Left lobe of liver (tissue), 2 donors: ENCODE results near the gene FGF19. TPM values are rescaled to one million over a fixed set of nuclear protein-coding genes. Genes with fewer than 3 reads are reported as not detected.

Source experiments
- ATAC-seq: fragments of 200-7000 bp; cut with Tn5 transposase; one replicate; pipeline ENCODE4 v1.9.1; 2020; ENCODE audit warnings: mild to moderate bottlenecking, moderate library complexity
- DNase-seq: peaks from one replicate; pipeline ENCODE4 v3.0.0-alpha.2; 2020; ENCODE audit warnings: low spot score
- total RNA-seq: library from RNA; stranded (reverse); gene quantifications from one replicate; pipeline ENCODE4 v1.2.1, GENCODE V29; 2021
- donor health status: DM: no; HTN: no; CAD: no; lungs with moderate emphysema.
- donor health status: DM: no; HTN: yes; CAD: no.

FGF19 gene
- total RNA-seq, 1 donor from 2014 or later = 0.15 TPM

- no peak for ATAC-seq
Observed at GRCh38 chr11:69674267-69674885, 29.4 kb downstream of the FGF19 start.

GRCh38 chr11:69671734-69672465 is 31.9 kb downstream of the FGF19 start:
- DNase-seq (no peak), ATAC-seq (no peak)

More at GRCh38 chr11:69674267-69674885, 29.4 kb downstream of the FGF19 start:
- DNase-seq = no peak

GRCh38 chr11:69670158-69670845 is 33.5 kb downstream of the FGF19 start:
- ATAC-seq (peak; percentile 80), DNase-seq (peak; percentile 78)

GRCh38 chr11:69669486-69669885 is 34.3 kb downstream of the FGF19 start:
- ATAC-seq (no peak), DNase-seq (no peak)

GRCh38 chr11:69667619-69668604 is 35.9 kb downstream of the FGF19 start:
- no peak for DNase-seq
- ATAC-seq = peak; percentile 46

GRCh38 chr11:69666752-69667536 is 36.9 kb downstream of the FGF19 start:
- ATAC-seq (no peak), DNase-seq (no peak)

GRCh38 chr11:69666261-69666660 is 37.6 kb downstream of the FGF19 start:
- ATAC-seq = no peak
- no peak for DNase-seq

GRCh38 chr11:69665669-69666068 is 38.2 kb downstream of the FGF19 start:
- ATAC-seq (no peak), DNase-seq (no peak)

- no peak for ATAC-seq
- no peak for DNase-seq
Observed at GRCh38 chr11:69664901-69665300, 38.9 kb downstream of the FGF19 start.

GRCh38 chr11:69664103-69664775 is 39.6 kb downstream of the FGF19 start:
- DNase-seq = no peak
- no peak for ATAC-seq

- no peak for DNase-seq
Observed at GRCh38 chr11:69663326-69663725, 40.5 kb downstream of the FGF19 start.

GRCh38 chr11:69662806-69663205 is 41.0 kb downstream of the FGF19 start:
- no peak for DNase-seq
- ATAC-seq = no peak

More at GRCh38 chr11:69663326-69663725, 40.5 kb downstream of the FGF19 start:
- ATAC-seq = no peak

GRCh38 chr11:69662021-69662698 is 41.7 kb downstream of the FGF19 start:
- DNase-seq = no peak

GRCh38 chr11:69661413-69661715 is 42.5 kb downstream of the FGF19 start:
- ATAC-seq (peak; percentile 14), DNase-seq (no peak)

More at GRCh38 chr11:69662021-69662698, 41.7 kb downstream of the FGF19 start:
- peak; percentile 19 for ATAC-seq

- DNase-seq (no peak), ATAC-seq (no peak)
Observed at GRCh38 chr11:69660001-69660500, 43.8 kb downstream of the FGF19 start.

GRCh38 chr11:69659591-69659990 is 44.2 kb downstream of the FGF19 start:
- DNase-seq (no peak), ATAC-seq (no peak)

GRCh38 chr11:69658626-69659450 is 45.0 kb downstream of the FGF19 start:
- DNase-seq = no peak

More at GRCh38 chr11:69658626-69659450, 45.0 kb downstream of the FGF19 start:
- no peak for ATAC-seq
